ENCODE data around the gene TM2D1.

- TF ChIP-seq SMC3 (conservative IDR thresholded peaks at IDR 0.05; ENCODE audit: poor library complexity) (no peak), RAD21 (conservative IDR thresholded peaks at IDR 0.05) (no peak)
Observed at GRCh38 chr1:61659061-61659460, 65.9 kb downstream of the TM2D1 start.

All from neural cell (in vitro differentiated cells).